PC-9 (cell line): ENCODE measurements around the gene FAM114A2. TPM values are rescaled to one million over a fixed set of nuclear protein-coding genes. Genes with fewer than 3 reads are reported as not detected.

ENCODE experiments used
- BruUV-seq: library from RNA; stranded (reverse); fragments of 400-500 nt; replicated peaks from 2 replicates; lab custom pipeline; 2021; lab: Mats Ljungman, UMichigan
- CTCF ChIA-PET: fragments of 300-600 bp; sonication (Branson Sonifier 250); formaldehyde crosslinking; loops from one replicate; lab custom pipeline; 2022; ENCODE audit warnings: antibody characterized with exemption; lab: Charles Lee
- POLR2A ChIA-PET: fragments of 300-600 bp; sonication (Branson Sonifier 250); formaldehyde crosslinking; loops from one replicate; lab custom pipeline; 2022; ENCODE audit warnings: antibody characterized with exemption; ENCODE audit not compliant: unreplicated experiment; lab: Charles Lee
- DNase-seq, 2 experiments: peaks; one replicate each; pipeline versions ENCODE4 v3.0.0 to v3.0.0-alpha.2; 2015 to 2022; ENCODE audit warnings: mixed read lengths in 1 of 2
- H2AFZ ChIP-seq: fragments of 200-600 bp; sonication (generic); 2 replicates; pipeline ENCODE4 v1.8.1; 2017; ENCODE audit warnings: antibody characterized with exemption
- H3F3A ChIP-seq: fragments of 200-600 bp; sonication (generic); 2 replicates; pipeline ENCODE4 v1.8.1; 2017; ENCODE audit warnings: antibody characterized with exemption, mild to moderate bottlenecking, low read depth; ENCODE audit not compliant: insufficient read depth
- H3K27ac ChIP-seq: fragments of 200-600 bp; sonication (generic); 2 replicates; pipeline ENCODE4 v1.6.1; 2016; ENCODE audit warnings: mixed run types
- H3K27me3 ChIP-seq: fragments of 200-600 bp; sonication (generic); 2 replicates; pipeline ENCODE4 v1.6.1; 2016; ENCODE audit warnings: low read depth, mixed run types; ENCODE audit not compliant: insufficient read depth
- H3K36me3 ChIP-seq: fragments of 200-600 bp; sonication (generic); 2 replicates; pipeline ENCODE4 v1.6.1; 2016; ENCODE audit warnings: low read depth, mixed run types
- H3K4me1 ChIP-seq: fragments of 200-600 bp; sonication (generic); replicated peaks from 2 replicates; pipeline ENCODE4 v1.6.1; 2016; ENCODE audit warnings: mixed run types; ENCODE audit not compliant: insufficient read depth
- H3K4me2 ChIP-seq: fragments of 200-600 bp; sonication (generic); 2 replicates; pipeline ENCODE4 v1.6.1; 2017; ENCODE audit warnings: mixed run types
- H3K4me3 ChIP-seq: fragments of 200-600 bp; sonication (generic); 2 replicates; pipeline ENCODE4 v1.6.1; 2016; ENCODE audit warnings: mixed run types
- H3K79me2 ChIP-seq: fragments of 200-600 bp; sonication (generic); 2 replicates; pipeline ENCODE4 v1.6.1; 2017; ENCODE audit warnings: low read depth, mixed run types
- H3K9me2 ChIP-seq: fragments of 200-600 bp; sonication (generic); 2 replicates; pipeline ENCODE4 v1.8.1; 2017; ENCODE audit warnings: mild to moderate bottlenecking; ENCODE audit not compliant: insufficient read depth
- H3K9me3 ChIP-seq: fragments of 200-600 bp; sonication (generic); 2 replicates; pipeline ENCODE4 v1.8.1; 2016; ENCODE audit warnings: low read depth; ENCODE audit not compliant: insufficient read depth
- H4K20me1 ChIP-seq: fragments of 200-600 bp; sonication (generic); 2 replicates; pipeline ENCODE4 v1.8.1; 2017; ENCODE audit not compliant: insufficient read depth
- EZH2 ChIP-seq: fragments of 200-600 bp; sonication (generic); IDR thresholded peaks from 2 replicates; pipeline ENCODE4 v1.8.0; 2017; ENCODE audit warnings: antibody characterized with exemption, low read depth
- intact Hi-C: fragments of 100-400 bp; cut with micrococcal nuclease; formaldehyde crosslinking; loops from one replicate; pipeline ENCODE4 v1.10.0; 2022; ENCODE audit not compliant: unreplicated experiment
- total RNA-seq: library from RNA; stranded (reverse); gene quantifications from 2 replicates; pipeline ENCODE4 v1.2.3, GENCODE V29; 2021
- TF ChIP-seq, protein P1 (sequence below): fragments of 200-600 bp; sonication (generic); conservative IDR thresholded peaks from 2 replicates; pipeline ENCODE4 v1.6.1; 2017; ENCODE audit warnings: mixed run types, antibody characterized with exemption, mild to moderate bottlenecking, moderate library complexity

Gene FAM114A2
- total RNA-seq, 1 experiment from 2014 or later = 18.9 TPM

- Histone ChIP-seq H3K9me2 (no peaks in the 10 kb centered on the region), H3K9me3 (no peaks in the 10 kb centered on the region), H3K4me1 (no peaks in the 10 kb centered on the region), H3K36me3 (no peaks in the 10 kb centered on the region), H3F3A (no peaks in the 10 kb centered on the region), H3K27me3 (peaks cover 20% of the 10 kb centered on the region; the same call in 1 of the 2 replicates), H3K4me2 (no peak overlapping the region), H3K79me2 (no peaks in the 10 kb centered on the region), H3K27ac (no peak overlapping the region), H2AFZ (no peak overlapping the region), H3K4me3 (no peak overlapping the region), H4K20me1 (no peaks in the 10 kb centered on the region)
- BruUV-seq = no TSS peak
- DNase-seq = no peak
- ChIA-PET POLR2A (no interaction called here), CTCF (interaction anchor here (0.7 to 1.8 kb wide), 5 partner anchors 10 to 665 kb away, joined by 3 to 11 read pairs (median 4); partner anchors contain the start of genes FAM114A2 and MFAP3)
- TF ChIP-seq EZH2 = no peak
- TF ChIP-seq, protein P1, sequence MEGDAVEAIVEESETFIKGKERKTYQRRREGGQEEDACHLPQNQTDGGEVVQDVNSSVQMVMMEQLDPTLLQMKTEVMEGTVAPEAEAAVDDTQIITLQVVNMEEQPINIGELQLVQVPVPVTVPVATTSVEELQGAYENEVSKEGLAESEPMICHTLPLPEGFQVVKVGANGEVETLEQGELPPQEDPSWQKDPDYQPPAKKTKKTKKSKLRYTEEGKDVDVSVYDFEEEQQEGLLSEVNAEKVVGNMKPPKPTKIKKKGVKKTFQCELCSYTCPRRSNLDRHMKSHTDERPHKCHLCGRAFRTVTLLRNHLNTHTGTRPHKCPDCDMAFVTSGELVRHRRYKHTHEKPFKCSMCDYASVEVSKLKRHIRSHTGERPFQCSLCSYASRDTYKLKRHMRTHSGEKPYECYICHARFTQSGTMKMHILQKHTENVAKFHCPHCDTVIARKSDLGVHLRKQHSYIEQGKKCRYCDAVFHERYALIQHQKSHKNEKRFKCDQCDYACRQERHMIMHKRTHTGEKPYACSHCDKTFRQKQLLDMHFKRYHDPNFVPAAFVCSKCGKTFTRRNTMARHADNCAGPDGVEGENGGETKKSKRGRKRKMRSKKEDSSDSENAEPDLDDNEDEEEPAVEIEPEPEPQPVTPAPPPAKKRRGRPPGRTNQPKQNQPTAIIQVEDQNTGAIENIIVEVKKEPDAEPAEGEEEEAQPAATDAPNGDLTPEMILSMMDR = no peak
- intact Hi-C loops = loop anchor here (1.0 to 10.0 kb wide), 7 partner anchors 98 to 840 kb away; no protein-coding TSS in a partner anchor
Observed at GRCh38 chr5:153974813-153975163, 63.9 kb downstream of the FAM114A2 start.

- DNase-seq = peak in 1 of 2 experiments; percentile 42
- CTCF ChIA-PET = interaction anchor here (0.7 to 1.8 kb wide), 6 partner anchors 10 to 666 kb away, joined by 3 to 11 read pairs (median 4); partner anchors contain the start of genes FAM114A2 and MFAP3
- POLR2A ChIA-PET = interaction anchor here (0.6 kb wide), 1 partner anchor 560 kb away, joined by 7 read pairs; no protein-coding TSS in a partner anchor
Observed at GRCh38 chr5:153974131-153974812, 64.4 kb downstream of the FAM114A2 start.

GRCh38 chr5:153972240-153972639 is 66.5 kb downstream of the FAM114A2 start:
- ChIA-PET CTCF (no interaction called here), POLR2A (interaction anchor here (0.6 kb wide), 1 partner anchor 636 kb away, joined by 4 read pairs; no protein-coding TSS in a partner anchor)
- Histone ChIP-seq H3K9me3 (no peaks in the 10 kb centered on the region), H3K79me2 (no peaks in the 10 kb centered on the region), H3K4me1 (no peaks in the 10 kb centered on the region), H4K20me1 (no peaks in the 10 kb centered on the region), H3K4me3 (no peak overlapping the region), H3K27me3 (peaks cover 32% of the 10 kb centered on the region; the same call in 1 of the 2 replicates), H3K9me2 (no peaks in the 10 kb centered on the region), H3K4me2 (no peak overlapping the region), H2AFZ (no peak overlapping the region), H3K27ac (no peak overlapping the region), H3K36me3 (no peaks in the 10 kb centered on the region), H3F3A (no peaks in the 10 kb centered on the region)
- intact Hi-C loops = loop anchor here (10.0 kb wide), 1 partner anchor 843 kb away; no protein-coding TSS in a partner anchor
- DNase-seq = no peak
- TF ChIP-seq EZH2 = no peak
- TF ChIP-seq, protein P1 = no peak
- no TSS peak for BruUV-seq

More at GRCh38 chr5:153974131-153974812, 64.4 kb downstream of the FAM114A2 start:
- Histone ChIP-seq H4K20me1 (no peaks in the 10 kb centered on the region), H3K27ac (no peak overlapping the region), H3K27me3 (peaks cover 24% of the 10 kb centered on the region; the same call in 1 of the 2 replicates), H3K4me1 (no peaks in the 10 kb centered on the region), H3K36me3 (no peaks in the 10 kb centered on the region), H3K4me3 (no peak overlapping the region), H3K9me3 (no peaks in the 10 kb centered on the region), H2AFZ (no peak overlapping the region), H3K9me2 (no peaks in the 10 kb centered on the region), H3K79me2 (no peaks in the 10 kb centered on the region), H3F3A (no peaks in the 10 kb centered on the region), H3K4me2 (no peak overlapping the region)
- BruUV-seq = no TSS peak
- TF ChIP-seq, protein P1 = peak; percentile 85
- TF ChIP-seq EZH2 = no peak
- intact Hi-C loops = loop anchor here (1.0 to 10.0 kb wide), 6 partner anchors 207 to 841 kb away; no protein-coding TSS in a partner anchor
